Nephron progenitor cell (in vitro differentiated cells): Measurements from ENCODE around the gene ADAMTS15.
A peak's percentile ranks its signal among the peaks of the same experiment; 100 is the strongest.

Experiments
- DNase-seq: peaks from one replicate; pipeline ENCODE4 v3.0.0; 2021
- H3K27ac Mint-ChIP-seq: 2 replicates; pipeline ENCODE4 v1.8.0; 2021; ENCODE audit warnings: mild to moderate bottlenecking, moderate library complexity, mixed read lengths
- H3K27me3 Mint-ChIP-seq: 2 replicates; pipeline ENCODE4 v1.8.0; 2021; ENCODE audit warnings: mild to moderate bottlenecking, low read depth, mixed read lengths; ENCODE audit not compliant: poor library complexity
- H3K36me3 Mint-ChIP-seq: 2 replicates; pipeline ENCODE4 v1.8.0; 2021; ENCODE audit warnings: low read depth, mixed read lengths
- H3K4me1 Mint-ChIP-seq: 2 replicates; pipeline ENCODE4 v1.8.0; 2021; ENCODE audit warnings: mixed read lengths
- H3K4me3 Mint-ChIP-seq: 2 replicates; pipeline ENCODE4 v1.8.0; 2021; ENCODE audit warnings: mild to moderate bottlenecking, moderate library complexity, mixed read lengths
- H3K9me3 Mint-ChIP-seq: 2 replicates; pipeline ENCODE4 v1.8.0; 2021; ENCODE audit warnings: mild to moderate bottlenecking, moderate library complexity, mixed read lengths
- CTCF ChIP-seq: fragments of 200-600 bp; sonication (generic); IDR thresholded peaks from 2 replicates; pipeline ENCODE4 v1.5.0; 2021; ENCODE audit warnings: antibody characterized with exemption

ADAMTS15 gene

DNA sequence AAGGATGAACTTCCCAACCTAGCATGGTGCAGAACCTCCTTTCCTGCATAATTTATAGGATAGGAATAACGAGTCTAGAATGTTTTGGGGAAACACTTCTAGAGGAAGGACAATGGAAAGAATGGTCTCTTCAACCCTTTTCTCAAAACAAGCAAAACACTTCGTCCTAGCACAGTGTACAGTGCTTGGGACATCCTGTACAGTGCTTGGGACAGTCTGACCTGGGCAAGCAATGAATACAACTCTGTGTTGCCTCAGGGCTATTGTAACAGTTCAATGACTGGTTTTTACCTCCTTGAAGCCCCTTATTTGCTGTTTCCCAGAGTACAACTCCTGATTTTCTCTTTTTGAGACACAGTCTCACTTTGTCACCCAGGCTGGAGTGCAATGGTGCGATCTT lies 18.5 kb upstream of the ADAMTS15 start:
- no peaks in the 10 kb centered on the region for H3K9me3 Mint-ChIP-seq
- H3K27ac Mint-ChIP-seq, result no peak overlapping the region
- no peak for TF ChIP-seq CTCF
- no peak overlapping the region for H3K4me3 Mint-ChIP-seq
- H3K27me3 Mint-ChIP-seq, result peaks cover 63% of the 10 kb centered on the region
- no peak for DNase-seq
- H3K36me3 Mint-ChIP-seq, result no peaks in the 10 kb centered on the region
- peaks cover 16% of the 10 kb centered on the region for H3K4me1 Mint-ChIP-seq

DNA sequence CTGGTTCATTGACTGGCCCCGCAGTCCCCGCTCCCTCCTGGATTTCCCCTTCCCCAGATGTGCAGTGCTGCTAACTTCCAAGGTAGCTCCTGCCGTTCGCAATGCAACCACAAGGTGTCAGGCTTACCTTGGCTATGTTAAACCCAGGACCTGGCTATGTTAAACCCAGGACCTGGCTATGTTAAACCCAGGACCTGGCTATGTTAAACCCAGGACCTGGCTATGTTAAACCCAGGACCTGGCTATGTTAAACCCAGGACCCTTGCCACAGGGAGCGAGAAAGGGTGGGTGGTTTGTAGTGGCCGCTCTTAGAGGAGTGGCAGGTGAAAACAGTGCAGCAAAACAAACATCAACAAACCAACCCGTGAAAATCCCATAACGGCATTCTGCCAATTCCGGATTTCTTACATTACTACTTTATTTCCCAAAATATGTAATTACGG lies 17.1 kb upstream of the ADAMTS15 start:
- peak; percentile 90 for DNase-seq
- no peaks in the 10 kb centered on the region for H3K9me3 Mint-ChIP-seq
- no peaks in the 10 kb centered on the region for H3K36me3 Mint-ChIP-seq
- no peak overlapping the region for H3K4me3 Mint-ChIP-seq
- no peak overlapping the region for H3K27ac Mint-ChIP-seq
- peak; percentile 47 for TF ChIP-seq CTCF
- peaks cover 16% of the 10 kb centered on the region for H3K4me1 Mint-ChIP-seq
- H3K27me3 Mint-ChIP-seq, result peaks cover 50% of the 10 kb centered on the region

GRCh38 chr11:130431801-130432200 lies 16.6 kb upstream of the ADAMTS15 start:
- Mint-ChIP-seq H3K9me3 (no peaks in the 10 kb centered on the region), H3K36me3 (no peaks in the 10 kb centered on the region), H3K27ac (no peak overlapping the region), H3K4me1 (peaks cover 16% of the 10 kb centered on the region), H3K4me3 (no peak overlapping the region), H3K27me3 (peaks cover 50% of the 10 kb centered on the region)
- TF ChIP-seq CTCF, result no peak
- DNase-seq, result no peak

- H3K4me1 Mint-ChIP-seq, result peaks cover 9% of the 10 kb centered on the region
- no peak overlapping the region for H3K4me3 Mint-ChIP-seq
- H3K9me3 Mint-ChIP-seq, result no peaks in the 10 kb centered on the region
- no peak overlapping the region for H3K27ac Mint-ChIP-seq
- H3K36me3 Mint-ChIP-seq, result no peaks in the 10 kb centered on the region
- H3K27me3 Mint-ChIP-seq, result peaks cover 48% of the 10 kb centered on the region
- TF ChIP-seq CTCF, result no peak
- DNase-seq, result no peak
Observed at GRCh38 chr11:130433357-130433756, 15.1 kb upstream of the ADAMTS15 start.

GRCh38 chr11:130434521-130435223 lies 13.8 kb upstream of the ADAMTS15 start:
- Mint-ChIP-seq H3K27me3 (peaks cover 34% of the 10 kb centered on the region), H3K27ac (no peak overlapping the region), H3K9me3 (peaks cover 7% of the 10 kb centered on the region), H3K36me3 (no peaks in the 10 kb centered on the region), H3K4me3 (no peak overlapping the region), H3K4me1 (no peaks in the 10 kb centered on the region)
- DNase-seq, result peak; percentile 73
- peak; percentile 64 for TF ChIP-seq CTCF

DNA sequence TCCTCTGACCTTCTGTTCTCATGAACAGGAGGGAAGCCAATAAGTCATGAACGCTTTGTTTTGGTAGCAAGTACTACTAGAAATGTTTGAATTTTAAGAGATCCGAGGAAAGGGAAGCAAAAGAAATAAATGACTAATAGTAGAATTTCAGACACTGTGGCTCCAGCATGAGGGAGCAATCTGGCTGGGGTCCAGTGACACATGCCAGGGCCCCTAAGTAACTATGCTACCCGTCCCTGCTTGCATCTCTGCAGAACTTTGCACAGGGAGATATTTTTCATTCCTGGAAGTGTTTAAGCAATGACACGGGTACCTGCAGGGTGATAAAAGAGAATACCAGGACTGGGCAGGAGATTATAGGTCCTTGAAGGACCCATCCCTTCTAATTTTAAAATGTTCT lies 12.8 kb upstream of the ADAMTS15 start:
- Mint-ChIP-seq H3K9me3 (peaks cover 14% of the 10 kb centered on the region), H3K27me3 (peaks cover 25% of the 10 kb centered on the region), H3K4me1 (no peaks in the 10 kb centered on the region), H3K4me3 (peak overlapping the region; percentile 24), H3K27ac (no peak overlapping the region), H3K36me3 (no peaks in the 10 kb centered on the region)
- DNase-seq, result no peak
- no peak for TF ChIP-seq CTCF
